GM21737 (cell line): ENCODE data around the gene INPP5B.
"Not testable (repeated sequence)": the region's sequence is repeated elsewhere in the genome, so short reads cannot be mapped to it uniquely, and the experiment has no call there.

Experiments used
- ATAC-seq: cut with Tn5 transposase; IDR thresholded peaks from one replicate; pipeline ENCODE4 v1.9.1; 2021; ENCODE audit warnings: mild to moderate bottlenecking, moderate library complexity; ENCODE audit not compliant: unreplicated experiment

Gene INPP5B

DNA sequence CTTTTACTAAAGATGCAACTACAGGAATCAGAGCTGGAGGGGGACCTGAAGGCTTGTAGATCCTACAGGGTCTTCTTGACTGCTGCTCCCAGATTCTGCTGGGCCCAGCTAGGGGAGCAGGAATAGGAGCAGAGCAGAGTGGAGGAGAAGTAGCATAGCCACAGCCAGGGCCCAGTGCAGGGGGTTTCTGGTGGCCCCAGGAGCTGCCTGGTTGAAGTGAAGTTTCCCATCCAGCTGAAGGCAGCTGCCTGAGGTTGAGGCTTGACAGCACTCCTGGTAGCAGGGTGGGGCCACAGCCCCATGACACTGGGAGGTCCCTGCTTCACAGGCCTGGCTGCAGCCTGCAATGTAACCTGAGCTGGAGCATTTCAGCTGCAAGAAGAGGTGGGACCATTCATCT lies 2.0 kb upstream of the INPP5B start:
- no peak for ATAC-seq

DNA sequence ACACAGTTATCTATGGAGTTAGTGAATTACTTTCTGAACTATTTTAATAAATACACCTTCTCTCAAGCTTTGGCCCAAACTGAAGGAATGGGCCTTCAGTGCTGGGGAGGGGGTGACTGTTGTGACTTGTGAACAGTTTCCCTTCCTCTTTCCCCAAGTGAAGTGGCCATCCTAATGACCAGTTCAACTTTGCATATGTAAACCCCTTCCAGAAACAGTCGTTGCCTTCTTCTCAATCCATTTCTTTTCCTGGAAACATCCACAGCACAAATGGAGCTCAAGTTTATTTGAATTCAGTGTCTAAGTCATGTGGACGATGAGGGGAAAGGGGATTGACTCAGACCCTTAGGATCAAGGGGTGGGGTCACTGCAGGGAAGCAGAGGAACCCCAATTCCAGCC lies 1.3 kb upstream of the INPP5B start:
- ATAC-seq, result no peak

GRCh38 chr1:37947364-37947763 lies 511 bp upstream of the INPP5B start:
- ATAC-seq, result no peak

DNA sequence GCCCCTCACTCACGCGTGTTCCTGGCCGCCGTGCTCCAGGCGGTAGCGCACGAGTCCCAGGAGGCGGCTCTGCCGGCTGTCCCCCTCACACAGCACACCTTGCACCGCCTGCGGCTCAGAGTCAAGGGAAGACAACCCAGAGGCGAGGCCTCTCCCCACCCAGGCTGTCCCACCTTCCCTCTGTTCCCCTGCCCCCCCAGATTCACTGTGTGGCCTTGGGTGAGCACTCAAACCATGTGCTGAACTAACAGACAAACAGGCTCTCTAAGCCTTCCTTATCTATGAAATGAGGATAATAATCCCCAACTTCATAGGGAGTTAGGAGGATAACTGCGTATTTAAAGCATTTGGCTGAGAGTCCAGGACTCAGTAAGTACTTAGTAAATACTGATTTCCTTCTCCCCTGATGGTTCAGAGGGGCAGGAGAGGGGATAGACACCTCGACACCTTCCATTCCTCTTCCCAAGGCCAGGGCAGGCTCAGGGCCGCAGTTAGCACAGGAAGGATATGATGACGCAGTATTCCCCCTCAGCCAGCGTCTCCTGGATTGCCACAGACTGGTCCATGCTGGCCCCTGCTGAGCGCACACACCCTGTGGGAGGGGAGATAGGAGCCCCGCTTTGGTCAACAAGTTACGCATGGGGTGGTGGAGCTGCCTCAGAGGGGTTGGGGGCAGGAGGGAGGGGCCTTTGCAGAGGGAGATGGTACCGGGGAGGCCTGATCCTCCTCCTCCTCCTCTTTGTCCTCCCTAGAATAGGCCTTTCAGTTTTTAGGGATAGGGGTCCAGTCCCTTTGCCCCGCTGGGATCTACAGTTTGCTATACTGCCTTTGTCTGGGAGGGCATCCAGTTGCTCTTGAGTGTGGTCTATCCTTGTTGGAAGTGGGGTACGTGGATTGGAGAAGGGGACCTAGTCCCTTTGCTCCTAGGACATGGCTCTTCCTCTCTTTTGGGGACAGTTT lies 830 bp downstream of the INPP5B start:
- no peak for ATAC-seq

DNA sequence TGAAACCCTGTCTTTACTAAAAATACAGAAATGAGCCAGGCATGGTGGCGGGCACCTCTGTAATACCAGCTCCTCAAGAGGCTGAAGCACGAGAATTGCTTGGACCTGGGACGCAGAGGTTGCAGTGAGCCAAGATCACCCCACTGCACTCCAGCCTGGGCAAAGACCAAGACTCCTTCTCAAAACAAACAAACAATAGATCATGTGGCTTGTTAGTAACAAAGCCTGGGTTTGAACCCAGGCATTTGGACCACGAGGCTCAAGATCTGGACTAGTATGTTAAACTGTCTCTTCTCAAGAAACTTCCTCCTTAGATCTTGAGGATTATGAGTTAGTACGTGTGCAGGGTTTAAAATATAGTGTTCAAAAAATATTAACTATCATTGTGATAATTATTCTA lies 1.6 kb downstream of the INPP5B start:
- ATAC-seq, result no peak

- ATAC-seq, result no peak
Observed at GRCh38 chr1:37944816-37945215, 2.0 kb downstream of the INPP5B start.

DNA sequence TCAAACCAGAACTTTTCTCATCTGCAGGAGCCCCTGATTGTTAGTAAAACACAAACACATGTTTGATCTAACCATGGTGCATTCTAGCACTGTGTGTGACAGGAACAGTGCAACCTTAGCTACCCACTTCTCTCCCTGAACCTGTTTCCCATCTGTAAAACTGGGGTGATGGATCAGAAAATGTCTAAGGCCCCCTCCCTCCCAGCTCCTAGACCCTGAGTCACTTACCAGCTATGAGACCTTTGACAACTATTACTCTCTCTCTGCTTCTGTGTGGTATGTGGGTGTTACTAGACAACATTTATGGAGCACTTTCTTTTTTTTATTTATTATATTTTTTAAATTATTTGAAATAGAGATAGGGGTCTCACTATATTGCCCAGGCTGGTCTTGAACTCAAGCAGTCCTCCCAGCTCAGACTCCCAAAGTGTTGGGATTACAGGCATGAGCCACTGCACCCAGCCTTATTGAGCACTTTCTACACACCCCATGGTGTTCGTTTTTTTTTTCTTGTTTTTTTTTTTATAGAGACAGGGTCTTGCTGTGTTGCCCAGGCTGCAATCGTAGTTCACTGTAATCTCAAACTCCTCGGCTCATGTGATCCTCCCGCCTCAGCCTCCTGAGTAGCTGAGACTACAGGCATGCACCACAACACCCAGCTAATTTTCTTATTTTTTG lies 2.6 kb downstream of the INPP5B start:
- no peak for ATAC-seq

DNA sequence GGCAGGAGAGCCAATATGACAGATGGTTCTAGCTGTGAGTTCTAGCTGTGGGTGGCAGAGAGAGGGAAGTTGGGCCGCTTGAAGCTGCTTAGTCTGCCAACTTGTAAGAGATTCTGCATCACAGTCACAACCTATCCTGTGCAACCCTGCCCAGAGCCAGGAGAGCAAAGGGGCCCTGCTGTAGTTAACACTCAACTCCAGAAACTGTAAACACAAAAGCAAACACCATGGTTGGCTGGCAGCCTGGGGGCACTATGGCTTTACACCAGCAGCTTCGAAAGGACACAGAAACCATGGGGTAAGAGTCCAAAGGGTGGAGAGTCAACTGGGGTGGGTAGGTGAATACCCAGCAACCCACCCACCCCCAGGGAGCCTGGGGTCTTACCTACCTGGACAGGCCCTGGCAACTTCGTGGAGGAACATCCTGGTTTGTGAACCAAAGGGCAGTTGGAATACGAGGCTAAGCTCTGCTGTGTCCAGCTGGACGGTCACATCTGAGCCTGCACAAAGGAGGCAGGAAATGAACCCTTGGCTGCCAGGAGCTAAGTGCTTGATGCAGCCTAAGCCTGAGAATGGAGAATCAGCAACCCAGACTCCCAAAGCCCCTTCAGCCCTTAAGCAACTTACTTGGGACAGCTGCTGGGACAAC lies 6.4 kb downstream of the INPP5B start:
- no peak for ATAC-seq

- not testable (repeated sequence) for ATAC-seq
Observed at GRCh38 chr1:37936760-37937159, 10.1 kb downstream of the INPP5B start.

DNA sequence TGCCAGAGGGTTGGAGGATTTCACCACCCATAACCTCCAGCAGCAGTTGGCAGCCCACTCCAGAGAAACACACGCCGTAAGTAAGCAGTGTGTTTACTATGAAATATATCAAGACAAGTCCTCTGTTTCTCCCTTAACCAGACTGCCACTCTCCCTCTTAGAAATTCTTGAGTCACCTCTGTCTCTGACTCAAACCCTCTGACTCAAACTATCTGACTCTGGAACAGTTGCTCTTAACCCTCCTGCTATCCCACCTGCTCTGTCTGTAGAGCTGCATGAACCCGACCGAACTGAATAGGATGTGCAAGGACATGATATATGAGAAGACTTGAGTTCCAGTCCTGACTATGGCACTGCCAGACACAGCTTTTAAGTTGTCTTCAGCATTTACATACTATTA lies 14.1 kb downstream of the INPP5B start:
- no peak for ATAC-seq

GRCh38 chr1:37931361-37932158 lies 15.3 kb downstream of the INPP5B start:
- peak; percentile 85 for ATAC-seq

DNA sequence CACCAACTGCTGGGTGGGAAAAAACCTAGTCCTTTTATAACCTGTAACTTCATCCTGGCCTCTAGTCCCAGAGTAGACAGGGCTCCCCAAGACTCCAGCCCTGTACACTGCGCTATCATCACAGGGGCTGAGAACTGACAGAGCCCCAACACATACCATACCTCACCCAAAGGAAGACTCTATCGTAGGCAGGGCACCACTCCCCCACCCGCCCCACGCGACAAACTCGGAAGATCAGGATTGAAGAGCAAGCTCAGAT lies 15.8 kb downstream of the INPP5B start:
- ATAC-seq, result no peak

GRCh38 chr1:37930246-37931101 lies 16.4 kb downstream of the INPP5B start:
- ATAC-seq, result no peak

DNA sequence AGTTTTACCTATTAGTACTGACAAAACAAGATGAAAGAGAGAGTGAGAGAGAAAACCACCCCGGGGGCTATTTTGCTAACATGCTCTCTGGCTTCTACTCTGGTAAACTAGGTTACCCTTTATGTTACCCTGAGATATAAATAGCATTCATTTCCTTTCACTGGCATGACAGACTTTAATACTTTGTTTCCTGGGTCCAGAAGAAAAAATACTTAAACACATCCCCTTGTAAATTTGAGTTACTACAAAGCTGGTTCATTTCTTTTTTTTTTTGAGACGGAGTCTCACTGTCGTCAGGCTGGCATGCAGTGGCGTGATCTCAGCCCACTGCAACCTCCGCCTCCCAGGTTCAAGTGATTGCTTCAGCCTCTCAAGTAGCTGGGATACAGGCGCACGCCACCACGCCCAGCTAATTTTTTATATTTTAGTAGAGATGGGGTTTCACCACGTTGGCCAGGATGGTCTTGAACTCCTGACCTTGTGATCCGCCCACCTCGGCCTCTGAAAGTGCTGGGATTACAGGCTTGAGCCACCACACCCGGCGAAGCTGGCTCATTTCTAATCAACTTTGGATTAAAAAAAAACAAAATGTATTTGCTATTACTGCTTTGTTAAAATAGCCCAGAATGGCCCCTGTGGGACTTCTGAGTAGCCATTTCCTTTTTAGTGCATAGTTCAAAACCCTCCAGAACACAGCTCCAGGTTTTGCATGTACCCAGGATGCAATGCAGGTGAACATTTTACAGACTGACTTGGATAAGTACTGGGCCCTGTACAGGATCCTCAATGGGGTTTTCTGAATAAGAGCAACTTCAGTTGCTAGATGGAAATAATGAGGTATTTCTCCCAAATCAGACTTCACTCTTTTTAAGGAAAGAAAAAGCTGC lies 20.6 kb downstream of the INPP5B start:
- peak; percentile 53 for ATAC-seq

- no peak for ATAC-seq
Observed at GRCh38 chr1:37925316-37925715, 21.5 kb downstream of the INPP5B start.

- no peak for ATAC-seq
Observed at GRCh38 chr1:37923551-37923889, 23.3 kb downstream of the INPP5B start.

- peak; percentile 40 for ATAC-seq
Observed at GRCh38 chr1:37922767-37923550, 23.9 kb downstream of the INPP5B start.

DNA sequence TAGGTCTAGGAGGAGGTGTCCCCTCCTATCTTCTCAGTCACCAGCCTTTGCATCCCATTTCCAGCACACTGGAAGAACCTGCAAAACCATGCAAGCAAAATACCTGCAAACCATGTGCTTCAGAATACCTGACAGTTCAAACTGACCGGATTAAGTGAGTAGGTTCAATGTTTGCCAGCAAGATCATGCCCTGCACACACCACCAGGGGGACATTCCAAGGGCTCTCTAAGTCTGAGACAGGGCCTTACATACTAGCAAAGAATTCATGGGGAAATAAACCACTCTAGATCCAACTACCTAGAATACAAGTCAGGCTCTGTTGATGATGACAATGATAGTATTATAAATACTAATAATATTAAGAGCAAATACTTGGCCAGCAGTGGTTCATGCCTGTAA lies 27.6 kb downstream of the INPP5B start:
- ATAC-seq, result no peak
